HepG2 (cell line): Measurements from ENCODE around the gene JOSD1. TPM values are rescaled to one million over a fixed set of nuclear protein-coding genes. Genes with fewer than 3 reads are reported as not detected.

Experiments used
- BCL6 ChIP-seq: IDR thresholded peaks from 2 replicates; pipeline ENCODE4 v1.6.1; 2016; ENCODE audit warnings: missing genetic modification reagents, missing compliant biosample characterization
- ELF1 ChIP-seq: sonication (generic); formaldehyde crosslinking; IDR thresholded peaks from 2 replicates; pipeline ENCODE4 v1.4.0; 2020; ENCODE audit warnings: missing genetic modification reagents
- GABPA ChIP-seq, 2 experiments: IDR thresholded peaks; 2 replicates each; pipeline ENCODE4 v1.6.1; 2011 to 2016; ENCODE audit warnings: low read depth in 2 of 2, low read length in 1 of 2, missing biosample characterization in 1 of 2, missing genetic modification characterization in 1 of 2
- MAZ ChIP-seq, 2 experiments: sonication (generic) in 1 of 2; formaldehyde crosslinking in 1 of 2; IDR thresholded peaks; 2 replicates each; pipeline versions ENCODE4 v1.5.0 to v1.6.1; 2012 to 2020; ENCODE audit warnings: low read depth in 2 of 2, mild to moderate bottlenecking in 2 of 2, borderline replicate concordance in 1 of 2, improper control_type of control experiment in 1 of 2, low read length in 1 of 2, missing genetic modification reagents in 1 of 2, moderate library complexity in 1 of 2
- POLR2A ChIP-seq, 2 experiments: IDR thresholded peaks; 2 replicates each; pipeline ENCODE4 v1.6.1; 2011; ENCODE audit warnings: low read depth in 2 of 2, low read length in 2 of 2, mild to moderate bottlenecking in 1 of 2, moderate library complexity in 1 of 2; ENCODE audit not compliant: insufficient read depth in 1 of 2
- SATB2 ChIP-seq: sonication (generic); formaldehyde crosslinking; IDR thresholded peaks from 2 replicates; pipeline ENCODE4 v1.5.0; 2020; ENCODE audit warnings: missing genetic modification reagents
- YEATS4 ChIP-seq: sonication (generic); formaldehyde crosslinking; IDR thresholded peaks from 2 replicates; pipeline ENCODE4 v1.4.0; 2020; ENCODE audit warnings: missing genetic modification reagents, borderline replicate concordance
- ZNF263 ChIP-seq: sonication (generic); formaldehyde crosslinking; IDR thresholded peaks from 2 replicates; pipeline ENCODE4 v1.4.0; 2020; ENCODE audit warnings: missing genetic modification reagents
- ZNF709 ChIP-seq: sonication (generic); formaldehyde crosslinking; IDR thresholded peaks from 2 replicates; pipeline ENCODE4 v1.5.0; 2020; ENCODE audit warnings: mild to moderate bottlenecking, missing genetic modification reagents
- polyA plus RNA-seq, 8 experiments: library from polyadenylated mRNA; depleted of rRNA in 3 of 8; stranded (reverse) in 7 of 8; unstranded in 1 of 8; fragments of >200 nt; fragmentation: Illumina TruSeq in 4 of 8; extraction: Trizol in 4 of 8; gene quantifications; 2 replicates each; pipeline versions ENCODE4 v1.2.1 to v1.2.3, GENCODE V29; 2011 to 2016; ENCODE audit warnings: low read depth in 4 of 8, missing spikeins in 1 of 8, mixed read lengths in 1 of 8; ENCODE audit not compliant: insufficient read depth in 1 of 8
- total RNA-seq, 5 experiments: library from RNA; depleted of rRNA; stranded (reverse); fragments of >200 nt; fragmentation: Illumina TruSeq; extraction: Trizol; gene quantifications; 2 replicates each; pipeline ENCODE4 v1.2.3, GENCODE V29; 2016; ENCODE audit warnings: low read depth in 1 of 5
- TF ChIP-seq, protein P1 (sequence below): sonication (generic); IDR thresholded peaks from 2 replicates; pipeline ENCODE4 v1.6.1; 2016; ENCODE audit warnings: low read depth, borderline replicate concordance
- TF ChIP-seq, protein P2 (sequence below): sonication (generic); formaldehyde crosslinking; IDR thresholded peaks from 2 replicates; pipeline ENCODE4 v1.4.0; 2020; ENCODE audit warnings: missing genetic modification reagents
- TF ChIP-seq, protein P3 (sequence below): sonication (generic); formaldehyde crosslinking; conservative IDR thresholded peaks from 2 replicates; pipeline ENCODE4 v1.4.0; 2020; ENCODE audit warnings: missing genetic modification reagents

The JOSD1 gene
- total and polyA plus RNA-seq, 2 of the 13 experiments (the other 11 are each of a cell fraction or from before 2014, with no cell fraction given) = 31.7 to 38.4 TPM

DNA sequence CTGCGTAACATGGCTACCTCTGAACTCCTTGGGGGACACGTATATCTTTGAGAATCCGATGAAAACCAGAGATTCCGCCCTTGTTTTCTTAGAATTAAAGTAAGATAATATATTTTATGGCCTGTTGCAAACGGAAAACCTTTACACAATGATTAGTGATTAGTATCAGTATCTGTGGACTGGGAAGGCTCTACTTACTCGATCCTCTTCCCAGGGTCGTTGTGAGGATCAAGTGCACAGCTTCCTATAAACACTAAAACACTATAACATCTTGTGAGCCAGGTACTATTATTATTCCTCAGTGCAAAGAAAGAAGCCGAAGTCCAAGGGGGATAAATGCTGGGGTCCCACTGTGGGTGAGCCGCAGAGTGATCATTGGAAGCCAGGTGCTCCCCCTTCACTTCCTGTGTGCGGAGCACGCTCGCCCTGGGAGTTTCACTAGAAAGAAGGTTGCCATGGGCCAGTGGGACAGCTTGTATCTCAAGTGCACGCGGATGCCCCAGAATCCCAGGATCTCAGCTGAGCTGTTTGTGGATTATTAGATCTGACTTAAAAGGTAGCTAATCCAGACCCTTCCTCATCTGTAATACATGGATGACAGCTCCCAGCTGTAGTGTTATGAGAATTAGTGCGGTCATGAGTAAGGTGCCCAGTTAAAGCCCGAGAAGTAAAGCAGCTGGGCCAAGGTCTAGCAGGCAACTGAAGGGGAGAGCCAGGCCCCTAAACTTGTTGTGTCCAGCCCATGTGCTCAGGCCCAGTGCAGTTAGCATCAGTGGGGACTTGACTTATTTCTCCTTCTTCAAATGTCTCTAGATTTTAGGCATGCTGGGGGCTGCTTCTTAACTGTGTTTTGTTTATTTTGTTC is 43.5 kb downstream of the JOSD1 start (continued):
- TF ChIP-seq, protein P1, sequence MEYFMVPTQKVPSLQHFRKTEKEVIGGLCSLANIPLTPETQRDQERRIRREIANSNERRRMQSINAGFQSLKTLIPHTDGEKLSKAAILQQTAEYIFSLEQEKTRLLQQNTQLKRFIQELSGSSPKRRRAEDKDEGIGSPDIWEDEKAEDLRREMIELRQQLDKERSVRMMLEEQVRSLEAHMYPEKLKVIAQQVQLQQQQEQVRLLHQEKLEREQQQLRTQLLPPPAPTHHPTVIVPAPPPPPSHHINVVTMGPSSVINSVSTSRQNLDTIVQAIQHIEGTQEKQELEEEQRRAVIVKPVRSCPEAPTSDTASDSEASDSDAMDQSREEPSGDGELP = 0 out of 2 replicates have a peak, but pooled peaks have one; percentile 39
- 0 out of 2 replicates have a peak, but pooled peaks have one; percentile 15 for TF ChIP-seq SATB2 (CRISPR knock-in tag)
- peak; percentile 97 for TF ChIP-seq ZNF263
- 0 out of 2 replicates have a peak, but pooled peaks have one; percentile 22 for TF ChIP-seq BCL6 (CRISPR knock-in tag)
- no peak for TF ChIP-seq MAZ (IDR thresholded peaks at IDR 0.05; ENCODE audit: borderline replicate concordance, low read depth, low read length)
- 0 out of 2 replicates have a peak, but pooled peaks have one; percentile 53 for TF ChIP-seq MAZ (CRISPR knock-in tag; IDR thresholded peaks at IDR 0.05; ENCODE audit: low read depth)
- TF ChIP-seq, protein P2, sequence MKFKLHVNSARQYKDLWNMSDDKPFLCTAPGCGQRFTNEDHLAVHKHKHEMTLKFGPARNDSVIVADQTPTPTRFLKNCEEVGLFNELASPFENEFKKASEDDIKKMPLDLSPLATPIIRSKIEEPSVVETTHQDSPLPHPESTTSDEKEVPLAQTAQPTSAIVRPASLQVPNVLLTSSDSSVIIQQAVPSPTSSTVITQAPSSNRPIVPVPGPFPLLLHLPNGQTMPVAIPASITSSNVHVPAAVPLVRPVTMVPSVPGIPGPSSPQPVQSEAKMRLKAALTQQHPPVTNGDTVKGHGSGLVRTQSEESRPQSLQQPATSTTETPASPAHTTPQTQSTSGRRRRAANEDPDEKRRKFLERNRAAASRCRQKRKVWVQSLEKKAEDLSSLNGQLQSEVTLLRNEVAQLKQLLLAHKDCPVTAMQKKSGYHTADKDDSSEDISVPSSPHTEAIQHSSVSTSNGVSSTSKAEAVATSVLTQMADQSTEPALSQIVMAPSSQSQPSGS (CRISPR knock-in tag) = no peak
- 0 out of 2 replicates have a peak, but pooled peaks have one; percentile 53 for TF ChIP-seq YEATS4 (CRISPR knock-in tag)
- TF ChIP-seq, protein P3, sequence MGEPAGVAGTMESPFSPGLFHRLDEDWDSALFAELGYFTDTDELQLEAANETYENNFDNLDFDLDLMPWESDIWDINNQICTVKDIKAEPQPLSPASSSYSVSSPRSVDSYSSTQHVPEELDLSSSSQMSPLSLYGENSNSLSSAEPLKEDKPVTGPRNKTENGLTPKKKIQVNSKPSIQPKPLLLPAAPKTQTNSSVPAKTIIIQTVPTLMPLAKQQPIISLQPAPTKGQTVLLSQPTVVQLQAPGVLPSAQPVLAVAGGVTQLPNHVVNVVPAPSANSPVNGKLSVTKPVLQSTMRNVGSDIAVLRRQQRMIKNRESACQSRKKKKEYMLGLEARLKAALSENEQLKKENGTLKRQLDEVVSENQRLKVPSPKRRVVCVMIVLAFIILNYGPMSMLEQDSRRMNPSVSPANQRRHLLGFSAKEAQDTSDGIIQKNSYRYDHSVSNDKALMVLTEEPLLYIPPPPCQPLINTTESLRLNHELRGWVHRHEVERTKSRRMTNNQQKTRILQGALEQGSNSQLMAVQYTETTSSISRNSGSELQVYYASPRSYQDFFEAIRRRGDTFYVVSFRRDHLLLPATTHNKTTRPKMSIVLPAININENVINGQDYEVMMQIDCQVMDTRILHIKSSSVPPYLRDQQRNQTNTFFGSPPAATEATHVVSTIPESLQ (CRISPR knock-in tag) = no peak
- 0 out of 2 replicates have a peak, but pooled peaks have one; percentile 15 for TF ChIP-seq ZNF709 (CRISPR knock-in tag)
- TF ChIP-seq POLR2A (IDR thresholded peaks at IDR 0.05; ENCODE audit: insufficient read depth in 1 of 2, low read depth in 2 of 2, low read length in 2 of 2) = 0 out of 4 replicates have a peak, but pooled peaks of 1 of the 2 experiments have one; percentile 23
- TF ChIP-seq ELF1 = peak; percentile 37; the same call in 1 of the 2 replicates
- no peak for TF ChIP-seq GABPA (IDR thresholded peaks at IDR 0.05; ENCODE audit: low read depth, low read length)
- TF ChIP-seq GABPA (CRISPR knock-in tag; IDR thresholded peaks at IDR 0.05; ENCODE audit: low read depth) = peak; percentile 55; the same call in 1 of the 2 replicates
- TF ChIP-seq, all 625 proteins: peak for 17
